Panc1 (cell line): ENCODE measurements around the gene HEPACAM2. TPM values are rescaled to one million over a fixed set of nuclear protein-coding genes. Genes with fewer than 3 reads are reported as not detected.

Experiments
- ATAC-seq: fragments of 200-7000 bp; cut with Tn5 transposase; 2 replicates; pipeline ENCODE4 v1.9.1; 2020; ENCODE audit warnings: mild to moderate bottlenecking, moderate library complexity
- BruUV-seq: library from RNA; stranded (reverse); fragments of 400-500 nt; replicated peaks from 2 replicates; lab custom pipeline; 2021; lab: Mats Ljungman, UMichigan
- CTCF ChIA-PET: fragments of 300-600 bp; sonication (Branson Sonifier 250); formaldehyde crosslinking; loops from one replicate; lab custom pipeline; 2022; ENCODE audit warnings: antibody characterized with exemption; lab: Charles Lee
- POLR2A ChIA-PET: fragments of 300-600 bp; sonication (Branson Sonifier 250); formaldehyde crosslinking; loops from one replicate; lab custom pipeline; 2022; ENCODE audit warnings: antibody characterized with exemption; lab: Charles Lee
- DNase-seq: peaks from one replicate; pipeline ENCODE4 v3.0.0-alpha.2; 2010; ENCODE audit warnings: low read depth, low spot score
- H3K27ac ChIP-seq: 2 replicates; pipeline ENCODE4 v1.5.1; 2011; ENCODE audit warnings: mild to moderate bottlenecking, low read length, inconsistent platforms
- H3K27me3 ChIP-seq: fragments of 200-500 bp; sonication (Bioruptor generic); 2 replicates; pipeline ENCODE4 v1.6.0; 2014; ENCODE audit warnings: low read length, inconsistent platforms; ENCODE audit not compliant: control insufficient read depth, insufficient read depth
- H3K36me3 ChIP-seq: fragments of 200-500 bp; sonication (Bioruptor generic); 2 replicates; pipeline ENCODE4 v1.5.1; 2014; ENCODE audit warnings: inconsistent platforms, mild to moderate bottlenecking, low read length, moderate library complexity; ENCODE audit not compliant: control insufficient read depth, insufficient read depth
- H3K4me1 ChIP-seq: 2 replicates; pipeline ENCODE4 v1.5.1; 2011; ENCODE audit warnings: inconsistent platforms, mild to moderate bottlenecking, low read length, moderate library complexity; ENCODE audit not compliant: control insufficient read depth, insufficient read depth
- H3K4me3 ChIP-seq, 2 experiments: 2 replicates each; pipeline ENCODE4 v1.5.1; 2011 to 2012; ENCODE audit warnings: low read depth in 2 of 2, low read length in 2 of 2, mild to moderate bottlenecking in 2 of 2, inconsistent platforms in 1 of 2, moderate library complexity in 1 of 2
- H3K9me3 ChIP-seq: fragments of 200-500 bp; sonication (Bioruptor generic); 2 replicates; pipeline ENCODE4 v1.5.1; 2014; ENCODE audit warnings: low read depth, mild to moderate bottlenecking, inconsistent platforms, low read length, moderate library complexity; ENCODE audit not compliant: control insufficient read depth, insufficient read depth
- CTCF ChIP-seq: fragments of 450-650 bp; IDR thresholded peaks from 2 replicates; pipeline ENCODE4 v1.5.1; 2017; ENCODE audit warnings: mild to moderate bottlenecking
- POLR2AphosphoS5 ChIP-seq: IDR thresholded peaks from 2 replicates; pipeline ENCODE4 v1.6.1; 2012; ENCODE audit warnings: mild to moderate bottlenecking, low read depth, low read length, moderate library complexity
- REST ChIP-seq, 2 experiments: IDR thresholded peaks; 2 replicates each; pipeline ENCODE4 v1.6.1; 2011 to 2012; ENCODE audit warnings: low read depth in 2 of 2, control low read depth in 1 of 2, low read length in 1 of 2, mild to moderate bottlenecking in 1 of 2, moderate library complexity in 1 of 2; ENCODE audit not compliant: insufficient read depth in 1 of 2
- SIN3A ChIP-seq: IDR thresholded peaks from 2 replicates; pipeline ENCODE4 v1.6.1; 2012; ENCODE audit warnings: low read depth, mild to moderate bottlenecking, low read length, moderate library complexity, borderline replicate concordance; ENCODE audit not compliant: insufficient read depth
- TCF7L2 ChIP-seq: IDR thresholded peaks from 2 replicates; pipeline ENCODE4 v1.6.1; 2011; ENCODE audit warnings: mild to moderate bottlenecking, low read depth, low read length, inconsistent platforms
- in situ Hi-C: cut with HindIII; loops from 2 replicates; pipeline ENCODE4 v1.10.0; 2016; ENCODE audit warnings: low sequenced_read_pairs, low pct_unique_long_range_greater_than_20kb
- intact Hi-C: fragments of 100-400 bp; cut with micrococcal nuclease; formaldehyde crosslinking; loops from one replicate; pipeline ENCODE4 v1.10.0; 2022; ENCODE audit not compliant: unreplicated experiment
- total RNA-seq: library from RNA; stranded (reverse); gene quantifications from one replicate; pipeline ENCODE4 v1.2.1, GENCODE V29; 2021; ENCODE audit not compliant: unreplicated experiment

Gene HEPACAM2
- total RNA-seq, 1 experiment from 2014 or later: not detected

- CTCF ChIA-PET: no interaction called here
- TF ChIP-seq CTCF (no peak), REST (IDR thresholded peaks at IDR 0.05; ENCODE audit: insufficient read depth in 1 of 2, low read depth in 2 of 2, low read length in 1 of 2) (no peak), POLR2AphosphoS5 (no peak), SIN3A (no peak), TCF7L2 (no peak)
- Histone ChIP-seq H3K27me3 (peaks cover 22% of the 10 kb centered on the region), H3K4me1 (no peaks in the 10 kb centered on the region), H3K27ac (no peak overlapping the region), H3K36me3 (no peaks in the 10 kb centered on the region), H3K4me3 (no peak overlapping the region), H3K9me3 (no peaks in the 10 kb centered on the region)
- no TSS peak for BruUV-seq
- in situ Hi-C loops (no loop called here), intact Hi-C loops (no loop called here)
- POLR2A ChIA-PET: no interaction called here
- ATAC-seq (no peak), DNase-seq (no peak)
Measured at GRCh38 chr7:93212881-93213280, 13.4 kb downstream of the HEPACAM2 start.

GRCh38 chr7:93211228-93211818 is 14.9 kb downstream of the HEPACAM2 start:
- Histone ChIP-seq H3K9me3 (no peaks in the 10 kb centered on the region), H3K27ac (no peak overlapping the region), H3K27me3 (peaks cover 17% of the 10 kb centered on the region), H3K4me1 (no peaks in the 10 kb centered on the region), H3K36me3 (no peaks in the 10 kb centered on the region), H3K4me3 (no peak overlapping the region)
- TF ChIP-seq CTCF (no peak), REST (IDR thresholded peaks at IDR 0.05; ENCODE audit: insufficient read depth in 1 of 2, low read depth in 2 of 2, low read length in 1 of 2) (no peak), POLR2AphosphoS5 (no peak)
- intact Hi-C loops (no loop called here), in situ Hi-C loops (no loop called here)
- CTCF ChIA-PET: no interaction called here
- POLR2A ChIA-PET: no interaction called here
- ATAC-seq: no peak
- no TSS peak for BruUV-seq
- DNase-seq: no peak
